Adipose tissue (tissue), 3 donors: ENCODE results near the gene MTPN. TPM values are rescaled to one million over a fixed set of nuclear protein-coding genes. Genes with fewer than 3 reads are reported as not detected.

Experiments
- H3K27ac ChIP-seq: one replicate; pipeline ENCODE4 v1.5.1; 2013; ENCODE audit warnings: low read depth, low read length
- WGBS, 3 donors: extraction: QIAGEN DNeasy Blood & Tissue Kit; methylation state at CpG; one replicate each; pipeline ENCODE4 v1.1.7; 2013; 5-methylcytosine and 5-hydroxymethylcytosine counted together
- polyA plus RNA-seq, 3 donors: library from polyadenylated mRNA; stranded (reverse); fragments of 200-250 nt; gene quantifications; one replicate each; pipeline ENCODE4 v1.2.3, GENCODE V29; 2013
- donor health status: healthy with polysubstance abuse.
- donor health status: Bipolar disorder and iron deficiency.
- donor health status: healthy.

Gene MTPN
- polyA plus RNA-seq, 3 donors, result 21.2 to 91.9 (median 71.6) TPM

DNA sequence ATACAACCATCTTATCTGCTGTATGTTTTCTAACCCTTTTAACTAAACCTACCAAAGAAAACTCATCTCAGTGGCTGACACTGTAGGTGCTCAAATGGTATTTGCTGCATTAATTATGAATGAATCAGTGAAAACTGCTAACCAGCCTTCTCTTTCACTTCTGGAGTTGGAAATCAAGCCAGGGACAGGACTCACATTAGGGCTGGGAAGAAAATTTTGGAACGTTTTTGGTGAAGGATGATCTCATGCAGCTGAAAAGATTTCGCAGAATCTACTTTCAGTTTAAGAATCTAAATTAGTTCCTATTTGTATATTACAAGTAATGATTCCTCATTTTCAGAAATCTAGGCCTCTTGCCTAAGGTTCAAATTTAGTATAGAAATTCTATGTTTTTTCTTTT is 12.9 kb downstream of the MTPN start:
- H3K27ac ChIP-seq, result no peak overlapping the region
- 17 to 69% (median 23%) methylated on average over 2 of the region's 2 CpGs for WGBS, 3 donors

GRCh38 chr7:135962802-135963201 is 14.4 kb downstream of the MTPN start:
- no peak overlapping the region for H3K27ac ChIP-seq
- 90 to 95% (median 93%) methylated on average over 4 of the region's 4 CpGs for WGBS, 3 donors

- no peak overlapping the region for H3K27ac ChIP-seq
- WGBS, 3 donors, result 69 to 90% (median 71%) methylated on average over 6 of the region's 6 CpGs
Observed at GRCh38 chr7:135960709-135961451, 16.3 kb downstream of the MTPN start.

DNA sequence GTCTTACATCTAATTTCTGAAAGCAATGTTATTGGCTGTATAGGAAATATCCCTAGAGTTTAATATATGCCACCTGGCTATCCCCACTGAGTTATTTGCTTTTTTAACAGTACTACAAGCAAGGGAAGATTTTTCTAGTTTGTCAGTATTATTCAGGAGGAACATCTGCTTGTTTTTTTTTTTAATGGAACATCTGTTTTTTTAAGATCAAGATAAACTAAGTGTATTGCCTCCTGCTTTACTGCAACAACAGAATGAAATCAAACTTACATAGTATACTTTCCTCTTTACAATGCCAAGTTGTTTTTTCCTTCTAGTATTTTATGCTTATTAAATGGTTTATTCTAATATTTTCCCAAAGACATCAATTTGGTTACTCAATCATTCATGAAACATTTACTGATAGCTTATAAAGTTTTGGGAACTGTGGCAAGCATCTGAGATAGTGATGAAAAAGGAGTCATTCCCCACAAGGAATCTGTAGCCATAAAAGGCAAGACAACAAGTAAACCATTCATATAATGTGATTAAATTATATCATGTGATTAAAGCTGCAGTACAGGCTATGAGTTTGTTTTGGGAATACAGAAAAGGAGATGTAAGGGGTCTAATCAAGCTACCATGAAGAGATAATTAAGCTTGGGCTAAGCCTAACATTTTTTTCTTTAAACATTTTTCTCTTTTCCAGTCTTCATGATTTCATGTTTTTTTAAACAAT is 17.4 kb downstream of the MTPN start:
- H3K27ac ChIP-seq, result no peak overlapping the region

DNA sequence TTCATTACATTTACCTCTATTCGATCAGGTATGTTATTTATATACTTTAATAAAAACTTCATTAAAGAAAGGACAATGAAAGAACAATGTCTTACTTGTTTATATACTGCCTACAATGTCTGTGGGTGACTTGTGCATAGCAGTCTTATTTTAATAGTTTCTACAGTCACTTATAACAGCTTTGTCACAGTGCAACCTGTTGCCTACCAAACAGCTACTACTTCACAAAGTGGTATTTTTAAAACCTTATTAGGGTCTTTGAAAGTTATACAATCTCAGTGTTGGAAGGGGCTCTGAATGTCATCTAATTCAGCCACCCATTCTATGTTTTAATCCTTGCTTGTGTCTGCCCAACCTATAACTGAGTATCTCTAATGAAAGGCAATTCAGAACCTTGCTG is 19.0 kb downstream of the MTPN start:
- whole genome bisulfite sequencing, 3 donors, result 94 to 98% (median 95%) methylated on average over 1 of the region's 1 CpG
- no peak overlapping the region for H3K27ac ChIP-seq

- H3K27ac ChIP-seq, result no peak overlapping the region
- 92 to 99% (median 96%) methylated on average over 2 of the region's 2 CpGs for WGBS, 3 donors
Observed at GRCh38 chr7:135957627-135958026, 19.5 kb downstream of the MTPN start.

- 91 to 97% (median 96%) methylated on average over 2 of the region's 2 CpGs for WGBS, 3 donors
- H3K27ac ChIP-seq, result no peak overlapping the region
Observed at GRCh38 chr7:135956393-135956792, 20.8 kb downstream of the MTPN start.

DNA sequence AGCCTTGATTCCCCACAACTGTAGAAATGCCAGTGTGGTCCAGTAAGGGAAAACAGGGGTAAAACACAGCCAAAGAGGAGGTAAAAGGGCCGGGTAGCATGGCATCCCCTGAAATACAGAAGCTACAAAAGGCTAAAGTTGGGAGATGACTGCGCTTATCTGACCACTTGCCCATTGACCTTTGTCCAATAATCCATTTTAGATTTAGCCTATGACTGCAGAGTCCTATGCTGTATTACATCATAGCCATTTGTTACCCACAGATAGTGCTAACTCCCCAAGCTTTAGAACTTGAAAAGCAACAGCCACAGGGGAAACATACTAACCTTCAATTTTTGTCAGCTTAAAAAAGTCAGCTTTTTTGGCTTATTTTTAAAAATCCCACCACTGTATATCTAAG is 26.2 kb downstream of the MTPN start:
- H3K27ac ChIP-seq, result no peak overlapping the region
- WGBS, 3 donors, result 86 to 92% (median 90%) methylated on average over 2 of the region's 2 CpGs

DNA sequence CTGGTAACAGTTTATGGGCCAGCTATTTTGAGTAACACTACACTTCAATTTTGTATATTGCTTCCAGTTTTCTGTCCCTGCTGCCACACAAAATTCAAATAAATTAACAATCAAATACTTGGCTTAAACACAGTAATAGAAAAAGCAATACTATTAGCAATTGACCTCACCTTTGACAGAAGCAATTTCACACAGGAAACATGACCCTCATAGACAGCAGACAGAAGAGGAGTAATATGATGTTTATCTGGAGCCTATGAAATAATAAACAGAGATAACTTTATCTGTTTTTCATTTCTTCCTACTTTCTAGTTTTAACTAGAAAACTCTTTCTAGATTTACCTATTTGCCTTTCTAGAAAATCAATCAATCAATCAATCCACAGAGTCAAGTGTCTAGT is 26.7 kb downstream of the MTPN start:
- H3K27ac ChIP-seq, result no peak overlapping the region

- H3K27ac ChIP-seq, result no peak overlapping the region
- 87 to 92% (median 91%) methylated on average over 3 of the region's 3 CpGs for WGBS, 3 donors
Observed at GRCh38 chr7:135946289-135947055, 30.7 kb downstream of the MTPN start.

GRCh38 chr7:135944753-135945152 is 32.4 kb downstream of the MTPN start:
- whole genome bisulfite sequencing, 3 donors, result 93 to 95% (median 94%) methylated on average over 2 of the region's 2 CpGs
- no peak overlapping the region for H3K27ac ChIP-seq

DNA sequence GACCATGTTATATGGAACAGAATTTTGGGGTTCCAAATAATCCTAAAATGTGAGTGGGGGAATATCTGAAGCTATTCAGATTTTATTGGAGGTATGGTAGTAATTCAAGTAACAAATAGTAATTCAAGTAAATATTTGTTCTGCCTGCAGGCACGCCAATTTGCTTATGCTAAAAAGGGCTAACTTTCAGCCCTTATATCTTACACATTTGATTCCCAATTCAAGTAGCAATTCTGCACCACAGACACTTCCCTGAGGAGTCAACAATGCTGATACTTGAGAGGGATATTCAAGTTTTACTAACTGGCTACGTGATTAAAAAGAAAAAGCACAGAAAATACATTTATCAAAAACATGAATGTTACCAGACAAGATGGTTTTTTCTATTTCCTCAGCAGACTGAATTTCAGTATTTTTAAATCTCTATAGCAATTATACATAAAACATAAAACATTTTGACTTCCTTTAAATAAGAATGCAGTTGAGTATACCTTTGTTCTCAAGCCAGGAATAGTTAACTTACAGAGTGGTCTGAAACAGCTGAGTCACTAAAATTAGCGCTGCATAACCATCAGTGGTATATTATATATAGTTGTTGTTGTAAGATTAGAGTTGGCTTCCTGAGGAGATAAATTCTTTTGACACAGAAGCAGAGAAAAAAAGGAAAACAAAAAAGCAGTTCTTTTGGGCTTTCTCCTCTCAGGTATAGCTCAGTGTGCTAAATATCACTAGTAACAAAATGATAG is 33.9 kb downstream of the MTPN start:
- WGBS, 3 donors, result 62 to 74% (median 71%) methylated on average over 3 of the region's 3 CpGs
- no peak overlapping the region for H3K27ac ChIP-seq

GRCh38 chr7:135942614-135943013 is 34.5 kb downstream of the MTPN start:
- no peak overlapping the region for H3K27ac ChIP-seq
- WGBS, 3 donors, result 89 to 95% (median 95%) methylated on average over 2 of the region's 2 CpGs

DNA sequence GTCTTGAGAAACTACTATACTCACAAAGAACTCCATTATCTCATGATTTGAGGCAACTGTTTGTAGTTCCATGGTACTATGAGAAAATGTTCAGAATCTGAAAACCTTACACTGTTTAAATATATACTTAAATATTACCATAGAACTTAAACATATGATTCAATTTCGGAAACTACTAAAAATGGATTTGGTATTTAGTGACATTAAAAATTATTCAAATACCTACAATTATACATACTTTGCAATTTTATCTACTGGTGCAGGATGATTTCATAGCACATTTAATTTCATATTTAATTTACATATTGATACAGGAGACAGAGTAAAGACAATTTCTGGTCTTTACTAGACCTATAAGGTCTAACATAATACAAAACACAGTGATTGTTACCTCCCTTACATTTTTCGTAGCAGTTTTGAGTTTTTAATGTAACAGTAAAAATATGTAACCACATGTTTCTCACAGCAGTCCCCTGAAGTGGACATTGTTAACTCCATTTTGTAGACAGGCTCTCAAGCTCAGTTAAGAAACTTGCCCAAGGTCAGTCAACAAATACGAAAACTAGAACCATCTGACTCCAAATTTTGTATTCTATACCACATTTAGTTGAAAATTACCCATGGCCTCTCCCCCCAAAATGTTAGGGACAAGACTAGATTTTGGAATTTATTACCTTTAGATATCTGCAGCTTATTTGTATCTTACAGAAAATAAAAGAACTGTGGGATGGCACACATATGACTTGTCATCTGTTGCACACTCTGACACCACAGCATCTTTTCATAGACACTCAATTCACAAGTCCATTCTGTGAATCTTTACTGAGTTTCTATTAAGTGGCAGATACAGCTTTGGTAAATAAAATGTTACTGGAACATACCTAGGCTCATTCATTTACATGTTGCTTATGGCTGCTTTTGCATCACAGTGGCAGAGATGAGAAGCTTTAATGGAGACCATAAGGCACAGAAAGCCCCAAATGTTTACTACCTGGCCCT is 36.8 kb downstream of the MTPN start:
- WGBS, 3 donors, result 91 to 99% (median 97%) methylated on average over 3 of the region's 3 CpGs
- no peak overlapping the region for H3K27ac ChIP-seq

DNA sequence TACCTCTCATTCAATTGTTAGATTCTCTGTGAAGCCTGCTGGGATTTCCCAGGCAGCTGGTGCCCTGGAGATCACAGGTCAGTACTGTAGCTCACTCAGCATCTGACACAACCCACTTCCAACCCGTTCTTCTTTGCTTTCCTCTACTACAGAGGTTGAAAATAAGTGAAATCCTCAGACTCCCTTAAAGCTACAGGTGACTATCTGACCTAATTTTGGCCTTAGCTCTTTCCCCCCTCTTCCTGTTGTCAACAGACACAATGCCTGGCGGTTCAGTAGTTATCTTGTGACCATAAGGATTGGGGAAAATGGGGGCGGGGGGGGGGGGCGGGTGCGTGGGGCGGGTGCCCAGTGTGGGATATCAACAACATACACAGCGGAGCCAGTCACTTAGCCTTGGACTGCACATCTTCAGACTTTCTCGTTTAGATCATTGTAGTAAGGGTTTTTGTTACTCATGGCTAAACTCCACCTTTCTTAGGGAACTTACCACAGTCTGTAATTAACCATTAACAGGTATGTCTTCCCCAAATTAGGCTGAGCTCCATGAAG is 37.8 kb downstream of the MTPN start:
- 71 to 81% (median 78%) methylated on average over 7 to 8 of the region's 8 CpGs for WGBS, 3 donors
- no peak overlapping the region for H3K27ac ChIP-seq

GRCh38 chr7:135938563-135938962 is 38.6 kb downstream of the MTPN start:
- 86 to 95% (median 86%) methylated on average over 3 of the region's 3 CpGs for WGBS, 3 donors
- no peak overlapping the region for H3K27ac ChIP-seq

GRCh38 chr7:135938086-135938485 is 39.1 kb downstream of the MTPN start:
- H3K27ac ChIP-seq, result no peak overlapping the region
